GM04503 (cell line): ENCODE results near the gene POLE4.
A peak's percentile ranks its signal among the peaks of the same experiment; 100 is the strongest.

Experiments
- DNase-seq: peaks from one replicate; pipeline ENCODE4 v3.0.0-alpha.2; 2012; ENCODE audit warnings: low read depth

The POLE4 gene

GRCh38 chr2:74958274-74959105 lies at the start of gene POLE4:
TSS of gene POLE4 (plus strand) at chr2:74958643. CDS start at chr2:74958680, 37 bp downstream.
- peak; percentile 45 for DNase-seq

- no peak for DNase-seq
Observed at GRCh38 chr2:74908748-74909444, 49.5 kb upstream of the POLE4 start.

GRCh38 chr2:74910245-74910644 lies 48.2 kb upstream of the POLE4 start:
- no peak for DNase-seq

- DNase-seq = no peak
Observed at GRCh38 chr2:74911061-74911460, 47.4 kb upstream of the POLE4 start.

- DNase-seq = no peak
Observed at GRCh38 chr2:74915743-74916142, 42.7 kb upstream of the POLE4 start.

- no peak for DNase-seq
Observed at GRCh38 chr2:74916394-74916793, 42.0 kb upstream of the POLE4 start.

- DNase-seq = peak; percentile 91
Observed at GRCh38 chr2:74917702-74918619, 40.5 kb upstream of the POLE4 start.

GRCh38 chr2:74919827-74920226 lies 38.6 kb upstream of the POLE4 start:
- no peak for DNase-seq

GRCh38 chr2:74921236-74921736 lies 37.2 kb upstream of the POLE4 start:
- DNase-seq = no peak

- no peak for DNase-seq
Observed at GRCh38 chr2:74922592-74923227, 35.7 kb upstream of the POLE4 start.

- DNase-seq = no peak
Observed at GRCh38 chr2:74924463-74925265, 33.8 kb upstream of the POLE4 start.

- no peak for DNase-seq
Observed at GRCh38 chr2:74925361-74925786, 33.1 kb upstream of the POLE4 start.

GRCh38 chr2:74927621-74928020 lies 30.8 kb upstream of the POLE4 start:
- no peak for DNase-seq

- DNase-seq = no peak
Observed at GRCh38 chr2:74930811-74931486, 27.5 kb upstream of the POLE4 start.

GRCh38 chr2:74931940-74932339 lies 26.5 kb upstream of the POLE4 start:
- no peak for DNase-seq

- DNase-seq = no peak
Observed at GRCh38 chr2:74935975-74936391, 22.5 kb upstream of the POLE4 start.

GRCh38 chr2:74937221-74937880 lies 21.1 kb upstream of the POLE4 start:
- no peak for DNase-seq

GRCh38 chr2:74938264-74938663 lies 20.2 kb upstream of the POLE4 start:
- no peak for DNase-seq
